HG03571 (cell line): ENCODE measurements around the gene SMC1B.
"Not testable (repeated sequence)": the region's sequence is repeated elsewhere in the genome, so short reads cannot be mapped to it uniquely, and the experiment has no call there.

Experiments
- ATAC-seq: cut with Tn5 transposase; IDR thresholded peaks from one replicate; pipeline ENCODE4 v1.9.1; 2021; ENCODE audit not compliant: unreplicated experiment

SMC1B gene

GRCh38 chr22:45351956-45352355 is 61.4 kb downstream of the SMC1B start:
- ATAC-seq, result no peak

- no peak for ATAC-seq
Measured at GRCh38 chr22:45349916-45350315, 63.5 kb downstream of the SMC1B start.

GRCh38 chr22:45344334-45344733 is 69.1 kb downstream of the SMC1B start:
- no peak for ATAC-seq

- ATAC-seq, result no peak
Measured at GRCh38 chr22:45343143-45343542, 70.3 kb downstream of the SMC1B start.

DNA sequence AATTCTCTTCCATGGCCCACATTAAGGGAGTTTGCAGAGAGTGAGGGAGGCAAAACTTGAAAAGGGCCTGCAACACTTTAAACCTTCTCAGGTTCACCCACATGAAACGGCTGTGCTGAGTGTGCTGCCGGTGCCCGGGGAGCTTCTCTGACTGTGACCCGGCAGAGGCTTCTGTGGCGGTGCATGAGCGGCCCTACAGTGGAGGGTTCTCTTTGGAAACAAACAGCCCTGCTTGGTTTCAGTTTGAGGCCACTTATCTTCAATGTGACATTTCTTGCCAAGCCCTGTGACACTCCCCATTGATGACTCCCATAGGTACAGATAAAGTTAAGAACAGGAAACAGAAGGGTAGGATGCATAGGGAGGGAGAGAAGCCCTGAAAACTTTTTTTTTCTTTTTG is 71.9 kb downstream of the SMC1B start:
- ATAC-seq, result no peak

DNA sequence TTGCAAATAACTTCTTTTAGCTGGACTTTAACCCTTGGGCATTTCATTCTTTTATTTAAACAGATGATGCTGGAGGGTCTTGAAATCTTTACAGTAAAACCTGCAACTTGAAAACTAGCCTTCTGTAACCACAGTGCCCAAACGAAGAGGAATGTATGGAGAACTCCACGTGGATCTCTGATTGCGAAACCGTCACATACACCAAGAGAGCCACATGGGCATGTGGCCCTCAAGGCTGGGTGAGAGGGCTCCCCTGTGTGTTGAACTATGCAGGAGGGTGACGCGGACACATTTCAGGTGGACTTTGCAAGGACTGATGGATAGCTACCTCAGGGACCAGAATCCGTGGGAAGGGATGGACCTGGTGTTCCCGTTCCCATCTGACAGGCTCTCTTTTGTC is 73.1 kb downstream of the SMC1B start:
- no peak for ATAC-seq

- ATAC-seq, result no peak
Measured at GRCh38 chr22:45338795-45339194, 74.6 kb downstream of the SMC1B start.

- ATAC-seq, result no peak
Measured at GRCh38 chr22:45337536-45337935, 75.9 kb downstream of the SMC1B start.

GRCh38 chr22:45336971-45337431 is 76.4 kb downstream of the SMC1B start:
- ATAC-seq, result no peak

GRCh38 chr22:45335854-45336522 is 77.4 kb downstream of the SMC1B start:
- no peak for ATAC-seq

DNA sequence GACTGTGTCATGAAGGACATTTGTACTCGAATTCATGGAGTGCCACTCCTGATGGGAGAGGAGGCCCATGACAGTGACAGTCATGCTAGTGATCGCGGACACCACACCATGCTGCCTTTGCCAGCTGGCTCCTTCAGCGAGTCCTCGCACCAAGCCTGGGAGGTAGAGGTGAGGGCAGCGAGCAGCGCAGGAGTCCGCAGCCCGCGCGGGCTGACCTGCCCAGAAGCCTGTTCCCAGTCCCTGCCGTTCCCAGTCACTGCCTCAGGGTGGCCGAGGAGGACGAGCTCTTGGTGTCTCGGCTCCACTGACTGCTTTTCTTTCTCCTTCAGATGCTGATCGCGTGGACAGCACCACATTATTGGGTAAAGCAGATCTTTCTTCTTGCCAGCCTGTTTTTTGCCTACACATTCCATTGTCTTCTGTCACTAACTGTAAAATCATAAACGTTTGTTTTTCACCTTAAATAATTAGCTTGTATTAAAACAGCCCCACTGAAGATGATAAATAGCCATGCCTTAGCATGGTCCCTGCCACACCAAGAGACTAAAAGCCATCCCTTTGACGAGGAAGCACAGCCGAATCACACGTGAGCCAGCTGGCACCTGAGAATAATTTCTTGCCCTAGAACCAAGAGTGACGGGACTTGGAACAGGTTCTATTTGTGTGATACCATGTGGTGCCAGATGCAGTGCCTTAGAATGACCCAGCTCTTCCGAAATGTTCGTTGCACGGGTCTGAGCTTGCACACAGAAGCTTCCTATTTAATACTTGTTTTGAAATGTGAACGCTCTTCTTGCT is 78.2 kb downstream of the SMC1B start:
- ATAC-seq, result no peak

DNA sequence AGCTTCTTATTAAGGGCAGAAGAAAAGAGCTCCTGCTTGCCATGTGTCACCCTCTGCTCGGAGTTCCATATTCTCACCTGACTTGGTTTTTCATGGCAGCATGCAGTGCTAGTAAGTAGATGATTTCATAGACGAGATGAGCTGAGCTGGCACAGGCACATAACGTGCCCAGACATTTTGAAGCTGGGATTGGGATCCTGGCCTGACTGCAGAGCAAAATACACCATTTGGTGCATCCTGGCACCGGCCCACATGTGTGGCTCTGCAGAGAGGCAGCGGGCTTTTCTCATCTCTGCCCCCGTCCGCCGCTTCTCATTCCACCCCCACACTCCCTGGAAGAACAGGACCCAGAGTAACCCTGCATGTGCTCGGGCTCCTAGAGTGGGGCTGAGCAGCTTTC is 78.9 kb downstream of the SMC1B start:
- ATAC-seq, result no peak

DNA sequence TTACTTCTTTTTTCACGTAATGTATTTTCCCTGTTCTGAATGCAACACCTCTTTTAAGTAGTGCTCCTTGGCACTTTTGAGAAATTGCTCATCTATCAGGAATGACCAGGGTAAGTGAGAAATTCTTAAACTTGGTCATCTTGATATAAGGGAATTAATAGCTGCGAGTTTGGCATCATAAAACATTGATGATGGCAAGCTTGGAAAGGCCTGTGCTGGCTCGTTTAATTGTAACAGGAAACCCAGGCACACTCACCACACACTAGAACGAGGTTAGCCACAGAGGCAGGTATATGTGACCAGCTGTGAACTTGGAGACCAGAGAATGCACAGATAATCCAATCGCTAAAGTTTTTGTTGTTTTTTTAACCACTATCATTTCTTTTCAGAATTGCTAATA is 79.3 kb downstream of the SMC1B start:
- no peak for ATAC-seq

- ATAC-seq, result no peak
Measured at GRCh38 chr22:45332001-45332400, 81.4 kb downstream of the SMC1B start.

DNA sequence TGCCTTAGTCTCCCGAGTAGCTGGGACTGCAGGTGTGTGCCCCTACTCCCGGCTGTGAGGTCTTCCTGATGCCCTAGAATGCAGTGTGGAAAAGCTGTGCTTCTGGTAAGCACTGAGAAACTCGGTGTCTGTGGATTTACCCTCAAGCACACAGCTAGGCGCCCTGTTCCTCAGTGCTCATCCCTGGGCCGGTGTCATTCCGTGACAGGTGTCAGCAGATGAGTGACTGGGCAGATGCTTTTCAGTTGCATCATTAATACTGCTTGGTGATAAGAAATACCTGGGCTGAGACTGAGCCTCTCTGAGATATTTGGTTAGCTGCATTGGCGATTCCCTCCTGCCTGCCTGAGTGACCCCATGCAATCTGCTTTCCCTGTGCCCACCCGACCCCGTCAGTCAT is 81.9 kb downstream of the SMC1B start:
- no peak for ATAC-seq

GRCh38 chr22:45330548-45330947 is 82.9 kb downstream of the SMC1B start:
- no peak for ATAC-seq

DNA sequence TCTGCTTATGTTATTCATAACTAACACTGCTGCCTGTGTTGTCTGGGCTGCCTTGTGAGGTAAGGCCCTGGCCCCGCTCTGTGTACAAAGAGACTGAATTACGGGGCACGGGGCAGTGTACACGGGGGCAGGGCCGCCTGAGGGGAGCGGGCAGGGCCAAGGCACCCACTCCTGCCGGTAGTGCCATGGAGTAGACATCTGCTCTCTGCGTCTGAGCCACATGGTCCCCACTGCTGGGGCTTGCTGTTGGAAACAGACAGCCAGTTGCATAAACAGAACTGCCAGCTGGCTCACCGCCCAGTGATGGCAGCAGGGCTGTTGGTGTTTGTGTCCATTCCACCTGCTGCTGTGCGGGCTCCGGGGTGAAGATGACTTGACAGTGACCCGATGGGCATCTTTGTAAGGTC is 83.9 kb downstream of the SMC1B start:
- ATAC-seq, result no peak

- ATAC-seq, result no peak
Measured at GRCh38 chr22:45328822-45329529, 84.4 kb downstream of the SMC1B start.

DNA sequence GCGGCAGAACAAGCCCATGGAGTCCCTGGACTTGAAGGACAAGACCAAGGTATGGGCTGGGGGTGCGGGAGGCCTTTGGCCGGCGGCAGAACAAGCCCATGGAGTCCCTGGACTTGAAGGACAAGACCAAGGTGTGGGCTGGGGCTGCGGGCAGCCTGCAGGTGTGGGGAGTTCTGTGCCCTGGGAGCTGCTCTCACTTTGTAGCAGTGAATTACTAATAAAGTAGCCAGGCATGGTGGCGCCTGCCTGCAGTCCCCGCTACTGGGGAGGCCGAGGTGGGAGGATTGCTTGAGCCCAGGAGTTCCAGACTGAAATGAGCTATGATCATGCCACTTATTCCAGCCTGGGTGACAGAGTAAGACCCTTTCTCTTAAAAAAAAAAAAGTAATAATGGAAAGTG is 85.1 kb downstream of the SMC1B start:
- not testable (repeated sequence) for ATAC-seq

DNA sequence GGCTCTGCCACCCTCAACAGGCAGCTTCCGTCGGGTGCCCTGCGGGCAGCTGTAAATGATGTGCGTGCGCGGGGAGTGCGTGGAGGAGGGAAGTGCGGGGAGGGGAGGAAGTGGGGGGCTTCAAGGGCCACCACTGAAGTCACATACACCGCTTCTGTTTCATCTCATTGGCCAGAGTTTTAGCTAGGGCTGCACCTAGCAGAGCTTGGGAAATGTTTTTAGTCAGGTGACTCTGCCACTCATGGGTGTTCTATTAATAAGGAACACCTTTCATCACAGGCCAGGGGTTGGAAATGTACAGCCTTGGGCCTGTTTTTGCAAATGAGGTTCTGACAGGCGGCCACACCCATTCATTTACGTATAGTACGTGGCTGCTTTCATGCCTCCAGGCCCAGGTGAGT is 89.1 kb downstream of the SMC1B start:
- ATAC-seq, result no peak

DNA sequence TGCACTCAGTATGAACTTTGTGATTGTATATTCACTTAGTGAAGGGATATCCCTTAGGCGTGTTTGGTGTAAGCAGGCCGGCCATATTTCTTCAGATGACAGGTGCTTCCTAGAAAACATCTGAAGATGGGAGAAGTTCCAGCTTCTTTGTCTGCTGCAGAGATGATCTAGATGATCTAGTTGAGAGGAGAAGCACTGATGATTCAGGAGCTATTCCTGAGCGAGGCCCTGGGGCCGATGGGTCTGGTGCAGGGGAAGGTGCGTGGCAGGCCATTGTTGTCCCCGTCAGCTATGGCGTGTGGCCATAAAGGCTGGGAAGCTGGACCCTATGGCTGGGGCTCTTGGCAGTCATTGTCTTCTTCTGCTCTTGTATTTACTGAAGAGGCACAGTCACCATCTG is 89.7 kb downstream of the SMC1B start:
- ATAC-seq, result no peak
